Adipocyte (in vitro differentiated cells): ENCODE results near the gene AUTS2.

Experiments
- DNase-seq: peaks from one replicate; pipeline ENCODE4 v3.0.0-alpha.2; 2015; ENCODE audit warnings: low read depth
- H3K27me3 ChIP-seq: replicated peaks from 2 replicates; pipeline ENCODE4 v1.7.0; 2013; ENCODE audit warnings: mild to moderate bottlenecking, low read length, moderate library complexity; ENCODE audit not compliant: control insufficient read depth, insufficient read depth
- H3K36me3 ChIP-seq: 2 replicates; pipeline ENCODE4 v1.7.0; 2013; ENCODE audit warnings: low read length, mild to moderate bottlenecking, moderate library complexity; ENCODE audit not compliant: control insufficient read depth, insufficient read depth, severe bottlenecking
- H3K4me1 ChIP-seq: 2 replicates; pipeline ENCODE4 v1.7.0; 2013; ENCODE audit warnings: mild to moderate bottlenecking, low read length, moderate library complexity; ENCODE audit not compliant: control insufficient read depth, insufficient read depth
- H3K4me3 ChIP-seq: 2 replicates; pipeline ENCODE4 v1.7.0; 2013; ENCODE audit warnings: mild to moderate bottlenecking, low read length, moderate library complexity
- H3K9ac ChIP-seq: 2 replicates; pipeline ENCODE4 v1.7.0; 2013; ENCODE audit warnings: mild to moderate bottlenecking, low read length, moderate library complexity
- H3K9me3 ChIP-seq: 2 replicates; pipeline ENCODE4 v1.7.0; 2013; ENCODE audit warnings: mild to moderate bottlenecking, low read length, moderate library complexity; ENCODE audit not compliant: control insufficient read depth

AUTS2 gene

GRCh38 chr7:70829221-70830059, 1231.2 kb downstream of the AUTS2 start:
- H3K36me3 ChIP-seq, result no peaks in the 10 kb centered on the region
- H3K9ac ChIP-seq, result no peak overlapping the region
- no peaks in the 10 kb centered on the region for H3K9me3 ChIP-seq
- H3K27me3 ChIP-seq, result peaks cover 18% of the 10 kb centered on the region
- H3K4me3 ChIP-seq, result peak overlapping the region; percentile 56
- peaks cover 7% of the 10 kb centered on the region for H3K4me1 ChIP-seq
- peak; percentile 76 for DNase-seq

GRCh38 chr7:70830060-70830395, 1231.8 kb downstream of the AUTS2 start:
- H3K4me1 ChIP-seq, result peaks cover 7% of the 10 kb centered on the region
- H3K9me3 ChIP-seq, result peaks cover 3% of the 10 kb centered on the region
- no peak overlapping the region for H3K9ac ChIP-seq
- H3K36me3 ChIP-seq, result no peaks in the 10 kb centered on the region
- peaks cover 17% of the 10 kb centered on the region for H3K27me3 ChIP-seq
- no peak for DNase-seq
- H3K4me3 ChIP-seq, result no peak overlapping the region

- Histone ChIP-seq H3K4me1 (peaks cover 7% of the 10 kb centered on the region), H3K27me3 (peaks cover 15% of the 10 kb centered on the region)
These were observed 1232.2 kb downstream of the AUTS2 start for GRCh38 chr7:70830426-70830825.

GRCh38 chr7:70833726-70834125, 1235.5 kb downstream of the AUTS2 start:
- Histone ChIP-seq H3K4me3 (no peak overlapping the region), H3K9ac (no peak overlapping the region), H3K9me3 (peaks cover 9% of the 10 kb centered on the region), H3K4me1 (peaks cover 7% of the 10 kb centered on the region), H3K27me3 (no peaks in the 10 kb centered on the region), H3K36me3 (no peaks in the 10 kb centered on the region)
- DNase-seq, result peak; percentile 28

More at GRCh38 chr7:70830426-70830825, 1232.2 kb downstream of the AUTS2 start:
- Histone ChIP-seq H3K9ac (no peak overlapping the region), H3K4me3 (no peak overlapping the region), H3K36me3 (no peaks in the 10 kb centered on the region), H3K9me3 (peaks cover 7% of the 10 kb centered on the region)
- DNase-seq, result no peak

DNA sequence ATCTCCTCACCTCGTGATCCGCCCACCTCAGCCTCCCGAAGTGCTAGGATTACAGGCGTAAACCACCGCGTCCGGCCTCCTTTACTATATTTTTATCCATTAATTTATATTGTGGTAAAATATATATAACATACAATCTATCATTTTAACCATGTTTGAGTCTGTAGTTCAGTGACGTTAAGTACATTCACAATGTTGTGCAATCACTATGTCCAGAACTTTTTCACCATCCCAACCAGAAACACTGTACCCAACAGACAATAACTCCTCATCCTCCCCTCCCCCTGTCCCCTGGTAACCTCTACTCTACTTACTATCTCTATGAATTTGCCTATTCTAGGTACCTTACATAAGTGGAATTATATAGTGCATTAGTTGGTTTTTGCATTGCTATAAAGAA, 1236.1 kb downstream of the AUTS2 start:
- Histone ChIP-seq H3K27me3 (no peaks in the 10 kb centered on the region), H3K4me3 (no peak overlapping the region), H3K36me3 (no peaks in the 10 kb centered on the region), H3K4me1 (peaks cover 5% of the 10 kb centered on the region), H3K9me3 (peaks cover 9% of the 10 kb centered on the region), H3K9ac (no peak overlapping the region)
- no peak for DNase-seq

GRCh38 chr7:70835658-70836057, 1237.4 kb downstream of the AUTS2 start:
- H3K4me3 ChIP-seq, result no peak overlapping the region
- no peak for DNase-seq
- H3K27me3 ChIP-seq, result no peaks in the 10 kb centered on the region
- no peaks in the 10 kb centered on the region for H3K4me1 ChIP-seq
- H3K9ac ChIP-seq, result no peak overlapping the region
- no peaks in the 10 kb centered on the region for H3K36me3 ChIP-seq
- H3K9me3 ChIP-seq, result peaks cover 9% of the 10 kb centered on the region

DNA sequence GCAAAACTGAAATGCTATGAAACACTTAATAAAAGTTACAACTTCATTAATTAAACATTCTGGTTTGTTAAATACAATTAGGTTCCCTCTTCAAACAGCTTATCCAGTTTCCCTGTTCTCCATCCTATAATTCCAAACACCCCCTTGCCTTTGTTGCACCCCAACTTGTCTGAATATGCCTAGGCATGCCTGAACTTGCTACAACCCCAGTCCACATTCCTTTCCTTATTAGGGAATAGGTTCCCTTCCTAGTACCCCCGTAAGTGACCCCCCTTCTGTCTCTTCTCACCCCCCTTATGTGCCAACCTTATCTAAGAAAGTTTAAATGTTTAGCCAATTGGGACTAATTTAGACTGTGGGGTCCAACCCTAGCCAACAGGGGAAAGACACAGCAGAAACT, 1238.0 kb downstream of the AUTS2 start:
- H3K9ac ChIP-seq, result no peak overlapping the region
- H3K4me1 ChIP-seq, result no peaks in the 10 kb centered on the region
- H3K9me3 ChIP-seq, result peaks cover 9% of the 10 kb centered on the region
- no peak overlapping the region for H3K4me3 ChIP-seq
- no peak for DNase-seq
- H3K27me3 ChIP-seq, result no peaks in the 10 kb centered on the region
- no peaks in the 10 kb centered on the region for H3K36me3 ChIP-seq

GRCh38 chr7:70836946-70837345, 1238.7 kb downstream of the AUTS2 start:
- Histone ChIP-seq H3K9me3 (peaks cover 9% of the 10 kb centered on the region), H3K27me3 (no peaks in the 10 kb centered on the region), H3K4me1 (no peaks in the 10 kb centered on the region), H3K9ac (no peak overlapping the region), H3K4me3 (no peak overlapping the region), H3K36me3 (no peaks in the 10 kb centered on the region)
- DNase-seq, result no peak

DNA sequence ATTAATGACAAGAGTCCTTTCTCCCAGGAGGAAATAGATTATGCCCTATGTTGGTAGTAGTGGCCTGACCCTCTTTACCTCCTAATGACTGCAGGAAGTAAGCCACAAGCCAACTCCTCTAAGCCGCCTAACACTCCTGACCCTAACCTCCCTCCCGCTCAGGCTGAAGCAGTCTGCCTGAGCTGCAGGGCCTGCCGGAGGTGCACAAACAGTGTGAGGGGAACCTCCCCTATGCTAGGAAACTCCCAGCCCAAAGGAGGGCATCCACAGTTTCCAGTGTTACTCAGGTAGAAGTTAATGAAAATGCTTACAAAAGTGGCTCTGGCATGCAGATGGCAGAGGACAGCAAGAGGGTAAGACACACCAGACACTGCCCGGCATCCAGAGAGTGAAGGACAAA, 1239.3 kb downstream of the AUTS2 start:
- Histone ChIP-seq H3K27me3 (no peaks in the 10 kb centered on the region), H3K36me3 (no peaks in the 10 kb centered on the region), H3K9ac (no peak overlapping the region), H3K4me3 (no peak overlapping the region), H3K9me3 (peaks cover 9% of the 10 kb centered on the region), H3K4me1 (no peaks in the 10 kb centered on the region)
- no peak for DNase-seq

GRCh38 chr7:70838292-70838907, 1240.1 kb downstream of the AUTS2 start:
- Histone ChIP-seq H3K4me3 (no peak overlapping the region), H3K4me1 (no peaks in the 10 kb centered on the region), H3K9ac (no peak overlapping the region), H3K27me3 (no peaks in the 10 kb centered on the region), H3K36me3 (no peaks in the 10 kb centered on the region), H3K9me3 (peaks cover 9% of the 10 kb centered on the region)
- no peak for DNase-seq
